SK-N-SH (cell line): Measurements from ENCODE around the gene CCNJL. TPM values are rescaled to one million over a fixed set of nuclear protein-coding genes. Genes with fewer than 3 reads are reported as not detected.

Source experiments
- CTCF ChIA-PET: fragments of 300-600, 350-600 bp; formaldehyde crosslinking; extraction: SDS; loops from one replicate; lab custom pipeline; 2021; lab: Yijun Ruan, JAX
- POLR2A ChIA-PET: fragments of 350-600 bp; sonication (Branson Sonifier 250); formaldehyde crosslinking; extraction: SDS; loops from one replicate; lab custom pipeline; 2020; ENCODE audit warnings: antibody characterized with exemption, inconsistent platforms; lab: Yijun Ruan, JAX
- DNase-seq: peaks from one replicate; pipeline ENCODE4 v3.0.0; 2012
- H2AFZ ChIP-seq: fragments of 200-600 bp; sonication (generic); 2 replicates; pipeline ENCODE4 v1.8.1; 2016; ENCODE audit warnings: antibody characterized with exemption, mild to moderate bottlenecking, low read depth
- H3F3A ChIP-seq: fragments of 200-600 bp; sonication (generic); replicated peaks from 2 replicates; pipeline ENCODE3; 2016; ENCODE audit warnings: antibody characterized with exemption, mild to moderate bottlenecking; ENCODE audit not compliant: insufficient read depth
- H3K27ac ChIP-seq, 2 experiments: fragments of 200-500 bp in 1 of 2; fragments of 200-600 bp in 1 of 2; sonication (Bioruptor generic) in 1 of 2; sonication (generic), shearing (Covaris generic) in 1 of 2; 2 replicates each; pipeline versions ENCODE4 v1.5.1 to v1.6.1; 2014 to 2016; ENCODE audit warnings: low read depth in 2 of 2, inconsistent platforms in 1 of 2, low read length in 1 of 2, mild to moderate bottlenecking in 1 of 2, mixed read lengths in 1 of 2
- H3K27me3 ChIP-seq: fragments of 200-600 bp; sonication (generic), shearing (Covaris generic); 2 replicates; pipeline ENCODE4 v1.6.1; 2016; ENCODE audit warnings: mixed run types; ENCODE audit not compliant: insufficient read depth
- H3K36me3 ChIP-seq, 2 experiments: fragments of 200-500 bp in 1 of 2; fragments of 200-600 bp in 1 of 2; sonication (Bioruptor generic) in 1 of 2; sonication (generic) in 1 of 2; replicated peaks in 1 of 2; 2 replicates each; pipeline versions ENCODE3 to v1.5.1; 2014 to 2016; ENCODE audit warnings: low read length in 1 of 2, mild to moderate bottlenecking in 1 of 2; ENCODE audit not compliant: insufficient read depth in 2 of 2, control insufficient read depth in 1 of 2
- H3K4me1 ChIP-seq, 2 experiments: fragments of 200-500 bp in 1 of 2; fragments of 200-600 bp in 1 of 2; sonication (Bioruptor generic) in 1 of 2; sonication (generic), shearing (Covaris generic) in 1 of 2; 2 replicates each; pipeline versions ENCODE4 v1.5.1 to v1.6.1; 2014 to 2016; ENCODE audit warnings: low read depth in 1 of 2, low read length in 1 of 2, mixed run types in 1 of 2; ENCODE audit not compliant: insufficient read depth in 2 of 2, control insufficient read depth in 1 of 2
- H3K4me2 ChIP-seq: fragments of 200-600 bp; sonication (generic), shearing (Covaris generic); 2 replicates; pipeline ENCODE4 v1.6.1; 2017; ENCODE audit warnings: mixed run types
- H3K4me3 ChIP-seq, 2 experiments: fragments of 200-500 bp in 1 of 2; fragments of 200-600 bp in 1 of 2; sonication (Bioruptor generic) in 1 of 2; sonication (generic), shearing (Covaris generic) in 1 of 2; 2 replicates each; pipeline versions ENCODE4 v1.5.1 to v1.8.1; 2014 to 2016; ENCODE audit warnings: low read depth in 2 of 2, inconsistent platforms in 1 of 2, low read length in 1 of 2, mild to moderate bottlenecking in 1 of 2, mixed read lengths in 1 of 2, moderate library complexity in 1 of 2
- H3K79me2 ChIP-seq: fragments of 200-600 bp; sonication (generic); 2 replicates; pipeline ENCODE4 v1.8.1; 2017; ENCODE audit warnings: mild to moderate bottlenecking; ENCODE audit not compliant: insufficient read depth
- H3K9ac ChIP-seq: fragments of 200-600 bp; sonication (generic); 2 replicates; pipeline ENCODE4 v1.6.1; 2017; ENCODE audit warnings: mixed run types
- H3K9me2 ChIP-seq: fragments of 200-600 bp; sonication (generic); 2 replicates; pipeline ENCODE4 v1.6.1; 2017; ENCODE audit warnings: mixed run types
- H3K9me3 ChIP-seq: fragments of 200-600 bp; sonication (generic); 2 replicates; pipeline ENCODE4 v1.6.1; 2017; ENCODE audit warnings: mixed run types, mild to moderate bottlenecking, moderate library complexity
- H4K20me1 ChIP-seq: fragments of 200-600 bp; sonication (generic); 2 replicates; pipeline ENCODE4 v1.6.1; 2017; ENCODE audit warnings: mild to moderate bottlenecking, mixed run types; ENCODE audit not compliant: insufficient read depth
- CHD2 ChIP-seq: fragments of 150-350 bp; IDR thresholded peaks from 2 replicates; pipeline ENCODE4 v1.6.1; 2018; ENCODE audit warnings: low read length; ENCODE audit not compliant: partially characterized antibody
- CTCF ChIP-seq: fragments of 200-600 bp; sonication (generic); IDR thresholded peaks from 2 replicates; pipeline ENCODE4 v1.6.1; 2017; ENCODE audit warnings: antibody characterized with exemption, mild to moderate bottlenecking, moderate library complexity
- FOXM1 ChIP-seq: IDR thresholded peaks from 2 replicates; pipeline ENCODE4 v1.4.0; 2012; ENCODE audit warnings: low read depth, mild to moderate bottlenecking
- MAX ChIP-seq: IDR thresholded peaks from 2 replicates; pipeline ENCODE4 v1.4.0; 2012; ENCODE audit warnings: low read depth
- MXI1 ChIP-seq: IDR thresholded peaks from 2 replicates; pipeline ENCODE4 v1.6.1; 2012; ENCODE audit warnings: mild to moderate bottlenecking, low read depth, low read length, improper control_type of control experiment
- NRF1 ChIP-seq: IDR thresholded peaks from 2 replicates; pipeline ENCODE4 v1.6.1; 2012; ENCODE audit warnings: low read depth, mild to moderate bottlenecking, low read length
- RAD21 ChIP-seq: IDR thresholded peaks from 2 replicates; pipeline ENCODE4 v1.6.1; 2012; ENCODE audit warnings: mild to moderate bottlenecking, low read length
- RCOR1 ChIP-seq: fragments of 150-350 bp; IDR thresholded peaks from 2 replicates; pipeline ENCODE4 v1.6.1; 2017; ENCODE audit warnings: antibody characterized with exemption, low read length
- REST ChIP-seq: IDR thresholded peaks from 2 replicates; pipeline ENCODE4 v1.6.1; 2012; ENCODE audit warnings: mild to moderate bottlenecking, low read depth, low read length, moderate library complexity
- RXRA ChIP-seq: IDR thresholded peaks from 2 replicates; pipeline ENCODE4 v1.4.0; 2012; ENCODE audit warnings: low read depth, mild to moderate bottlenecking, borderline replicate concordance
- SIN3A ChIP-seq: IDR thresholded peaks from 2 replicates; pipeline ENCODE4 v1.6.1; 2012; ENCODE audit warnings: low read depth, mild to moderate bottlenecking, low read length, moderate library complexity, borderline replicate concordance
- SMC3 ChIP-seq: IDR thresholded peaks from 2 replicates; pipeline ENCODE4 v1.6.1; 2012; ENCODE audit warnings: low read depth, low read length, improper control_type of control experiment
- TCF12 ChIP-seq: IDR thresholded peaks from 2 replicates; pipeline ENCODE4 v1.4.0; 2012
- USF2 ChIP-seq: fragments of 150-350 bp; IDR thresholded peaks from 2 replicates; pipeline ENCODE4 v1.6.1; 2017; ENCODE audit warnings: antibody characterized with exemption, low read length, low read depth, borderline replicate concordance
- WGBS: methylation state at CpG from one replicate; pipeline ENCODE4 v1.1.6; 2017; ENCODE audit warnings: low lambda C conversion rate; 5-methylcytosine and 5-hydroxymethylcytosine counted together
- polyA plus RNA-seq, 3 experiments: library from polyadenylated mRNA; depleted of rRNA; stranded (reverse); fragments of >200 nt; gene quantifications; 2 replicates each; pipeline ENCODE4 v1.2.3, GENCODE V29; 2012

CCNJL gene
- polyA plus RNA-seq, 1 of the 3 experiments (the other 2 are of a cell fraction) = 7.1 TPM

GRCh38 chr5:160361624-160362228, 49.4 kb upstream of the CCNJL start (continued):
- no peak for TF ChIP-seq CTCF

GRCh38 chr5:160360310-160360709, 47.9 kb upstream of the CCNJL start:
- no peak for DNase-seq
- no peaks in the 10 kb centered on the region for H3F3A ChIP-seq
- H3K79me2 ChIP-seq = no peaks in the 10 kb centered on the region
- H3K9me2 ChIP-seq = no peaks in the 10 kb centered on the region
- H3K27me3 ChIP-seq = no peaks in the 10 kb centered on the region
- no peak overlapping the region for H2AFZ ChIP-seq
- H3K4me1 ChIP-seq = peaks cover 0 to 12% of the 10 kb centered on the region in 2 experiments; a peak in 2 of 4 replicates
- H3K4me3 ChIP-seq = no peak overlapping the region
- no peak overlapping the region for H3K27ac ChIP-seq
- no peaks in the 10 kb centered on the region for H4K20me1 ChIP-seq
- no peaks in the 10 kb centered on the region for H3K9me3 ChIP-seq
- ChIA-PET POLR2A (interaction anchor here (1.3 kb wide), 1 partner anchor 10 kb away, joined by 4 read pairs; the partner anchor contains the start of gene C1QTNF2), CTCF (interaction anchor here (0.7 to 1.3 kb wide), 4 partner anchors 10 to 276 kb away, joined by 3 to 10 read pairs (median 3); partner anchors contain the start of gene C1QTNF2)
- no peak overlapping the region for H3K9ac ChIP-seq
- TF ChIP-seq USF2 (no peak), RXRA (no peak), RAD21 (no peak), TCF12 (no peak), SIN3A (no peak), NRF1 (no peak), REST (no peak), FOXM1 (no peak), SMC3 (no peak), MXI1 (no peak), RCOR1 (no peak), MAX (no peak), CHD2 (no peak)
- WGBS = 80% methylated on average over 3 of the region's 3 CpGs
- no peak overlapping the region for H3K4me2 ChIP-seq
- no peaks in the 10 kb centered on the region for H3K36me3 ChIP-seq
